GM12878 (cell line): Measurements from ENCODE around the gene IL19. TPM values are rescaled to one million over a fixed set of nuclear protein-coding genes. Genes with fewer than 3 reads are reported as not detected.

Source experiments
- ATAC-seq: fragments of 200-7000 bp; cut with Tn5 transposase; 3 replicates; pipeline ENCODE4 v1.9.1; 2020; ENCODE audit warnings: mild to moderate bottlenecking, moderate library complexity
- BruUV-seq: library from RNA; stranded (reverse); fragments of 400-500 nt; replicated peaks from 2 replicates; lab custom pipeline; 2021; lab: Mats Ljungman, UMichigan
- CTCF ChIA-PET: fragments of 300-600 bp; sonication (Branson Sonifier 250); formaldehyde crosslinking; extraction: SDS; loops from one replicate; lab custom pipeline; 2021; ENCODE audit warnings: inconsistent platforms; lab: Yijun Ruan, JAX
- POLR2A ChIA-PET: fragments of 350-600 bp; formaldehyde crosslinking; extraction: SDS; loops from one replicate; lab custom pipeline; 2021; ENCODE audit warnings: inconsistent platforms; lab: Charles Lee
- RAD21 ChIA-PET: fragments of 300-600 bp; sonication (Branson Sonifier 250); formaldehyde crosslinking; loops from one replicate; lab custom pipeline; 2023; ENCODE audit warnings: antibody characterized with exemption; ENCODE audit not compliant: unreplicated experiment; lab: Charles Lee
- SMC1A ChIA-PET: fragments of 300-600 bp; sonication (Branson Sonifier 250); formaldehyde crosslinking; loops from one replicate; lab custom pipeline; 2023; ENCODE audit not compliant: unreplicated experiment, uncharacterized antibody; lab: Charles Lee
- DNase-seq: peaks from one replicate; pipeline ENCODE4 v3.0.0-alpha.2; 2011; ENCODE audit warnings: low read depth, low spot score
- FAIRE-seq: peaks from 3 replicates; lab custom pipeline; 2011; peaks lifted over from hg19 to GRCh38; lab: Jason Lieb, UNC
- H2AFZ ChIP-seq: 2 replicates; pipeline ENCODE4 v1.6.0; 2011; ENCODE audit warnings: low read depth, low read length, control low read depth; ENCODE audit not compliant: control insufficient read depth
- H3K27ac ChIP-seq: 2 replicates; pipeline ENCODE4 v1.5.1; 2011; ENCODE audit warnings: control low read depth; ENCODE audit not compliant: control insufficient read depth, insufficient read depth
- H3K27me3 ChIP-seq, 2 experiments: replicated peaks in 1 of 2; 2 replicates each; pipeline versions ENCODE4 v1.6.0 to v1.6.1; 2011; ENCODE audit warnings: low read length in 1 of 2; ENCODE audit not compliant: control insufficient read depth in 2 of 2, insufficient read depth in 2 of 2
- H3K36me3 ChIP-seq, 2 experiments: 2 replicates each; pipeline ENCODE4 v1.5.1; 2011; ENCODE audit warnings: low read length in 1 of 2; ENCODE audit not compliant: control insufficient read depth in 2 of 2, insufficient read depth in 2 of 2
- H3K4me1 ChIP-seq: 2 replicates; pipeline ENCODE4 v1.6.1; 2011; ENCODE audit warnings: mild to moderate bottlenecking, low read length, moderate library complexity, mixed read lengths; ENCODE audit not compliant: control insufficient read depth, insufficient read depth
- H3K4me2 ChIP-seq: 2 replicates; pipeline ENCODE4 v1.6.0; 2011; ENCODE audit warnings: control low read depth; ENCODE audit not compliant: control insufficient read depth, insufficient read depth
- H3K4me3 ChIP-seq: fragments of 200-600 bp; sonication (generic); 2 replicates; pipeline ENCODE4 v1.5.1; 2016
- H3K79me2 ChIP-seq: 2 replicates; pipeline ENCODE4 v1.6.0; 2011; ENCODE audit warnings: low read length; ENCODE audit not compliant: control insufficient read depth, insufficient read depth
- H3K9ac ChIP-seq: 2 replicates; pipeline ENCODE4 v1.8.0; 2011; ENCODE audit warnings: low read length, control low read depth, mixed read lengths; ENCODE audit not compliant: control insufficient read depth, insufficient read depth
- H3K9me3 ChIP-seq: replicated peaks from 3 replicates; pipeline ENCODE4 v1.5.1; 2011; ENCODE audit warnings: mild to moderate bottlenecking, low read length; ENCODE audit not compliant: control insufficient read depth, insufficient read depth
- H4K20me1 ChIP-seq: 2 replicates; pipeline ENCODE4 v1.6.0; 2011; ENCODE audit not compliant: control insufficient read depth, insufficient read depth
- ATF7 ChIP-seq: fragments of 450-650 bp; IDR thresholded peaks from 2 replicates; pipeline ENCODE4 v1.6.1; 2016; ENCODE audit warnings: low read depth, mild to moderate bottlenecking
- BACH1 ChIP-seq: fragments of 450-650 bp; IDR thresholded peaks from 2 replicates; pipeline ENCODE4 v1.6.1; 2017; ENCODE audit warnings: mild to moderate bottlenecking, borderline replicate concordance
- BCL3 ChIP-seq: IDR thresholded peaks from 2 replicates; pipeline ENCODE4 v1.6.1; 2011; ENCODE audit warnings: borderline replicate concordance, low read depth, mild to moderate bottlenecking, moderate library complexity, low read length; ENCODE audit not compliant: insufficient read depth, poor library complexity, severe bottlenecking
- CBX5 ChIP-seq: sonication (generic); IDR thresholded peaks from 2 replicates; pipeline ENCODE4 v1.6.1; 2016; ENCODE audit warnings: low read depth, moderate library complexity, mild to moderate bottlenecking, inconsistent platforms
- EZH2 ChIP-seq: IDR thresholded peaks from 2 replicates; pipeline ENCODE4 v1.6.1; 2012; ENCODE audit warnings: low read depth, mild to moderate bottlenecking, control low read depth, inconsistent platforms, low read length, borderline replicate concordance; ENCODE audit not compliant: control insufficient read depth
- IRF4 ChIP-seq: IDR thresholded peaks from 2 replicates; pipeline ENCODE4 v1.6.1; 2011; ENCODE audit warnings: low read depth, low read length
- MEF2B ChIP-seq: fragments of 450-650 bp; IDR thresholded peaks from 2 replicates; pipeline ENCODE4 v1.6.1; 2018; ENCODE audit warnings: mild to moderate bottlenecking, moderate library complexity; ENCODE audit not compliant: partially characterized antibody, poor library complexity, severe bottlenecking
- NBN ChIP-seq: fragments of 450-650 bp; IDR thresholded peaks from 2 replicates; pipeline ENCODE4 v1.6.1; 2016
- NFXL1 ChIP-seq: fragments of 450-650 bp; IDR thresholded peaks from 2 replicates; pipeline ENCODE4 v1.6.1; 2017; ENCODE audit warnings: antibody characterized with exemption, mild to moderate bottlenecking, borderline replicate concordance
- NR2C1 ChIP-seq: fragments of 450-650 bp; IDR thresholded peaks from 2 replicates; pipeline ENCODE4 v1.6.1; 2017; ENCODE audit warnings: antibody characterized with exemption, mild to moderate bottlenecking, moderate library complexity
- PAX5 ChIP-seq: IDR thresholded peaks from 2 replicates; pipeline ENCODE4 v1.6.1; 2011; ENCODE audit warnings: low read depth, low read length, borderline replicate concordance
- PAX8 ChIP-seq: fragments of 450-650 bp; IDR thresholded peaks from 2 replicates; pipeline ENCODE4 v1.6.1; 2017; ENCODE audit warnings: mild to moderate bottlenecking, moderate library complexity
- SMC3 ChIP-seq: IDR thresholded peaks from 2 replicates; pipeline ENCODE4 v1.6.1; 2011; ENCODE audit warnings: low read length, improper control_type of control experiment, borderline replicate concordance
- WRNIP1 ChIP-seq: IDR thresholded peaks from 2 replicates; pipeline ENCODE4 v1.6.1; 2011; ENCODE audit warnings: low read depth, low read length, improper control_type of control experiment, borderline replicate concordance
- ZNF687 ChIP-seq: fragments of 450-650 bp; IDR thresholded peaks from 2 replicates; pipeline ENCODE4 v1.6.1; 2017; ENCODE audit warnings: mild to moderate bottlenecking, moderate library complexity
- WGBS: methylation state at CpG from one replicate; pipeline ENCODE4 v1.1.6; 2016; ENCODE audit warnings: low lambda C conversion rate; ENCODE audit not compliant: insufficient replicate concordance, insufficient coverage; ENCODE audit errors: missing lambda C conversion rate; 5-methylcytosine and 5-hydroxymethylcytosine counted together
- in situ Hi-C: fragments of 300-500 bp; cut with MboI; formaldehyde crosslinking; loops from 9 replicates; pipeline ENCODE4 v1.14.3; 2018; ENCODE audit warnings: mixed read lengths
- intact Hi-C: fragments of 100-400 bp; cut with micrococcal nuclease; formaldehyde crosslinking; loops from one replicate; pipeline ENCODE4 v1.14.2; 2022; ENCODE audit not compliant: unreplicated experiment
- polyA plus RNA-seq, 11 experiments: library from polyadenylated mRNA; depleted of rRNA in 4 of 11; unstranded in 6 of 11; stranded (reverse) in 5 of 11; fragments of >200 nt; fragmentation: Nextera tagmentation in 4 of 11; fragmentation: Illumina TruSeq in 1 of 11; extraction: Ambion mirVana in 4 of 11; extraction: Trizol in 1 of 11; gene quantifications; 1 replicate in 1 of 11; 2 replicates in 10 of 11; pipeline versions ENCODE4 v1.2.1 to v1.2.3, GENCODE V29; 2011 to 2016; ENCODE audit warnings: inconsistent platforms in 2 of 11, missing spikeins in 2 of 11, low read depth in 1 of 11
- total RNA-seq, 4 experiments: library from RNA; depleted of rRNA in 3 of 4; stranded (reverse); fragments of >200 nt in 3 of 4; fragmentation: Illumina TruSeq in 1 of 4; extraction: Trizol in 1 of 4; gene quantifications; 2 replicates each; pipeline versions ENCODE4 v1.2.1 to v1.2.3, GENCODE V29; 2013 to 2021

IL19 gene
- total and polyA plus RNA-seq, 10 of the 15 experiments (the other 5 are each of a cell fraction or from before 2014, with no cell fraction given) = 0.10 to 0.73 (median 0.28) TPM; not detected in 6

GRCh38 chr1:206778031-206778430 lies 7.5 kb downstream of the IL19 start:
- Histone ChIP-seq H4K20me1 (no peaks in the 10 kb centered on the region), H3K27ac (no peak overlapping the region), H3K9me3 (no peaks in the 10 kb centered on the region), H3K4me2 (no peak overlapping the region), H3K27me3 (no peaks in the 10 kb centered on the region), H3K4me3 (no peak overlapping the region), H3K36me3 (no peaks in the 10 kb centered on the region), H2AFZ (no peak overlapping the region), H3K9ac (no peak overlapping the region), H3K4me1 (peaks cover 35% of the 10 kb centered on the region), H3K79me2 (peaks cover 18% of the 10 kb centered on the region)
- ChIA-PET RAD21 (interaction anchor here (1.5 to 13.8 kb wide), 3 partner anchors 9 to 38 kb away, joined by 3 to 363 read pairs (median 7); no protein-coding TSS in a partner anchor), SMC1A (interaction anchor here (14.8 to 18.3 kb wide), 3 partner anchors 8 to 26 kb away, joined by 161 to 410 read pairs (median 319); partner anchors contain the start of genes IL10 and IL19), CTCF (interaction anchor here (1.2 to 15.0 kb wide), 4 partner anchors 9 to 26 kb away, joined by 3 to 299 read pairs (median 6); no protein-coding TSS in a partner anchor), POLR2A (interaction anchor here (0.7 to 14.8 kb wide), 4 partner anchors 9 to 98 kb away, joined by 3 to 283 read pairs (median 4); no protein-coding TSS in a partner anchor)
- ATAC-seq (no peak), DNase-seq (no peak), FAIRE-seq (no peak)
- BruUV-seq = no TSS peak
- intact Hi-C loops = no loop called here
- WGBS = 65% methylated on average over 7 of the region's 7 CpGs
- in situ Hi-C loops = no loop called here
- no peak for TF ChIP-seq NBN
- TF ChIP-seq CBX5 = no peak
- TF ChIP-seq NR2C1 = no peak
- TF ChIP-seq MEF2B = no peak
- no peak for TF ChIP-seq BCL3
- no peak for TF ChIP-seq SMC3
- no peak for TF ChIP-seq PAX5
- no peak for TF ChIP-seq ATF7
- no peak for TF ChIP-seq ZNF687
- TF ChIP-seq WRNIP1 = no peak
- TF ChIP-seq BACH1 = no peak
- TF ChIP-seq EZH2 = no peak
- no peak for TF ChIP-seq PAX8
- TF ChIP-seq IRF4 = no peak
- TF ChIP-seq NFXL1 = no peak
